K562 (cell line): ENCODE data around the gene RPS6KA4. TPM values are rescaled to one million over a fixed set of nuclear protein-coding genes. Genes with fewer than 3 reads are reported as not detected.

Experiments used
- C11orf30 ChIP-seq: fragments of 450-650 bp; IDR thresholded peaks from 2 replicates; pipeline ENCODE4 v1.6.1; 2016; ENCODE audit warnings: low read depth, mild to moderate bottlenecking
- CBX8 ChIP-seq: fragments of 200-600 bp; sonication (generic); IDR thresholded peaks from 2 replicates; pipeline ENCODE4 v1.6.1; 2012; ENCODE audit warnings: borderline replicate concordance, mixed run types, low read depth, mild to moderate bottlenecking, moderate library complexity, mixed read lengths, low read length, control low read depth, inconsistent platforms; ENCODE audit not compliant: poor library complexity, severe bottlenecking; ENCODE audit errors: extremely low read depth
- DMBX1 ChIP-seq: fragments of 250-450 bp; sonication (Bioruptor Pico); IDR thresholded peaks from 2 replicates; pipeline ENCODE4 v1.8.0; 2022; ENCODE audit warnings: inconsistent platforms, mild to moderate bottlenecking, moderate library complexity, borderline replicate concordance
- EP300 ChIP-seq: IDR thresholded peaks from 2 replicates; pipeline ENCODE4 v1.6.1; 2012; ENCODE audit warnings: low read length, improper control_type of control experiment
- ESRRB ChIP-seq: fragments of 250-450 bp; sonication (Bioruptor Pico); IDR thresholded peaks from 2 replicates; pipeline ENCODE4 v1.5.0; 2020; ENCODE audit warnings: mild to moderate bottlenecking, moderate library complexity, borderline replicate concordance
- FOXJ2 ChIP-seq: fragments of 200-800 bp; sonication (Bioruptor generic); IDR thresholded peaks from 2 replicates; pipeline ENCODE4 v1.6.1; 2016; ENCODE audit warnings: missing genetic modification characterization, missing compliant biosample characterization
- HMG20A ChIP-seq: fragments of 450-650 bp; formaldehyde crosslinking; conservative IDR thresholded peaks from 2 replicates; pipeline ENCODE4 v1.4.0; 2020; ENCODE audit warnings: mild to moderate bottlenecking, mixed read lengths
- ID3 ChIP-seq, 2 experiments: fragments of 250-450 bp in 1 of 2; fragments of 450-650 bp in 1 of 2; sonication (Bioruptor Pico) in 1 of 2; IDR thresholded peaks; 2 replicates each; pipeline versions ENCODE4 v1.6.1 to v1.8.0; 2016 to 2021; ENCODE audit warnings: mild to moderate bottlenecking in 2 of 2, moderate library complexity in 2 of 2, missing compliant biosample characterization in 1 of 2, missing genetic modification characterization in 1 of 2
- MAZ ChIP-seq, 2 experiments: fragments of 450-650 bp in 1 of 2; sonication (generic) in 1 of 2; formaldehyde crosslinking; IDR thresholded peaks in 1 of 2; conservative IDR thresholded peaks in 1 of 2; 2 replicates each; pipeline versions ENCODE4 v1.4.0 to v1.5.0; 2020; ENCODE audit warnings: mild to moderate bottlenecking in 1 of 2, missing genetic modification reagents in 1 of 2
- MEIS2 ChIP-seq: fragments of 450-650 bp; IDR thresholded peaks from 2 replicates; pipeline ENCODE4 v1.6.1; 2014; ENCODE audit warnings: mild to moderate bottlenecking; ENCODE audit not compliant: partially characterized antibody
- PTBP1 ChIP-seq: fragments of 200-400 bp; formaldehyde crosslinking; IDR thresholded peaks from 2 replicates; pipeline ENCODE4 v1.6.1; 2017; ENCODE audit warnings: low read depth, low read length
- SMARCA4 ChIP-seq: fragments of 450-650 bp; IDR thresholded peaks from 2 replicates; pipeline ENCODE4 v1.6.1; 2016
- TCF3 ChIP-seq: sonication (generic); formaldehyde crosslinking; IDR thresholded peaks from 2 replicates; pipeline ENCODE4 v1.4.0; 2020; ENCODE audit warnings: mild to moderate bottlenecking, missing genetic modification reagents
- ZBTB43 ChIP-seq: sonication (generic); formaldehyde crosslinking; IDR thresholded peaks from 2 replicates; pipeline ENCODE4 v1.8.0; 2023; ENCODE audit warnings: mild to moderate bottlenecking, missing genetic modification reagents
- ZNF280A ChIP-seq: fragments of 450-650 bp; IDR thresholded peaks from 2 replicates; pipeline ENCODE4 v1.6.1; 2018; ENCODE audit warnings: mild to moderate bottlenecking, low read depth; ENCODE audit not compliant: partially characterized antibody
- ZNF79 ChIP-seq: fragments of 250-450 bp; sonication (Bioruptor Pico); IDR thresholded peaks from 2 replicates; pipeline ENCODE4 v1.4.0; 2020; ENCODE audit warnings: low read depth, mild to moderate bottlenecking, moderate library complexity
- polyA plus RNA-seq, 8 experiments: library from polyadenylated mRNA; depleted of rRNA in 4 of 8; stranded (reverse) in 5 of 8; unstranded in 3 of 8; fragments of >200 nt; fragmentation: Nextera tagmentation in 2 of 8; fragmentation: Illumina TruSeq in 1 of 8; extraction: Ambion mirVana in 2 of 8; extraction: Trizol in 1 of 8; gene quantifications; 2 replicates each; pipeline versions ENCODE4 v1.2.1 to v1.2.3, GENCODE V29; 2011 to 2014; ENCODE audit warnings: inconsistent platforms in 1 of 8, missing spikeins in 1 of 8
- total RNA-seq, 7 experiments: library from RNA; depleted of rRNA in 6 of 7; stranded (reverse); fragments of >200 nt in 6 of 7; fragmentation: Illumina TruSeq in 2 of 7; extraction: Trizol in 2 of 7; gene quantifications; 2 replicates each; pipeline versions ENCODE4 v1.2.1 to v1.2.3, GENCODE V29; 2011 to 2021; ENCODE audit warnings: low replicate concordance in 1 of 7
- TF ChIP-seq, protein P1 (sequence below): sonication (generic); formaldehyde crosslinking; IDR thresholded peaks from 2 replicates; pipeline ENCODE4 v1.8.0; 2023; ENCODE audit warnings: mild to moderate bottlenecking, missing genetic modification reagents
- TF ChIP-seq, protein P2 (sequence below), 2 experiments: fragments of 450-650 bp in 1 of 2; sonication (generic) in 1 of 2; formaldehyde crosslinking in 1 of 2; IDR thresholded peaks in 1 of 2; conservative IDR thresholded peaks in 1 of 2; 2 replicates each; pipeline versions ENCODE4 v1.6.1 to v1.8.1; 2016 to 2023; ENCODE audit warnings: mild to moderate bottlenecking in 2 of 2, moderate library complexity in 2 of 2, inconsistent platforms in 1 of 2, missing genetic modification reagents in 1 of 2

RPS6KA4 gene
- total and polyA plus RNA-seq, 9 of the 15 experiments (the other 6 are each of a cell fraction or from before 2014, with no cell fraction given), result 0.15 to 23.8 (median 9.8) TPM

DNA sequence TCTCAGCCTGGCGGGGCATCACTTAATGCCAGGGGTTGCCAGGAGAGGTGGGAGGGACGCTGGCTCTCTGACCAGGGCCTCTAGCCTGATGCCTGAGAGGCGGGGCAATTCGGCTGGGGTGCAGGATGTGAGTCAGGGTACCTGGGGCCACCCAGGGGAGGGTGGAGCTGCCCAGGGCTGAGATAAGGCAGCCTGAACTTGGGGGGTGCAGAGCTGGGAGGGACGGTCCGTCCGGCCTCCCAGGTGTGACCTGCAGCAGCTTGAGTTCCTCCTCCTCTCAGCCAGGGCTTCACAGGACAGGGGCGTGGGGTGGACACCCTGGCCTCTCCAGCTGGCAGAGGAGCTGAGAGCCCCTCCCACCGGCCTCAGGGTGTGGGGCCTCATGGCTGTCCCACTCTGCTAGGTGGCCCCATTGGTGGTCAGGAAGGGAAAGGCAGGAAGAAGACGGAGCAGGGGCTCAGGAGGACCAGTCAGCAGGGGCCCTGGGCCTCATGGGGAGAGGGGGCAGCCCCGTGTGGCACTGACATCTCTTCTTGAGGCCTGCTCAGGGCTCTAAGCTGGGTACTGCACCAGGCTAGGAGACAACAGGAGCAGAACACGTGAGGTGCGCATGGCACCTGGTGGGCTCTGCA is 942 bp upstream of the RPS6KA4 start (continued):
- TF ChIP-seq ZNF280A (no peak), PTBP1 (no peak), MEIS2 (no peak), TCF3 (no peak; the same call in 1 of the 2 replicates), DMBX1 (CRISPR knock-in tag) (no peak), ZBTB43 (no peak), ESRRB (CRISPR knock-in tag) (no peak), C11orf30 (no peak), SMARCA4 (peak; percentile 54), CBX8 (no peak), ID3 (CRISPR knock-in tag; IDR thresholded peaks at IDR 0.05) (no peak), ID3 (tag; IDR thresholded peaks at IDR 0.05) (no peak), FOXJ2 (tag) (no peak), EP300 (peak; percentile 30; the same call in 1 of the 2 replicates), HMG20A (CRISPR knock-in tag) (no peak), MAZ (CRISPR knock-in tag; conservative IDR thresholded peaks at IDR 0.05 in 1 of 2, IDR thresholded peaks at IDR 0.05 in 1 of 2) (peak; percentile 13 to 81; a peak in 2 of 4 replicates), ZNF79 (CRISPR knock-in tag) (no peak)
- TF ChIP-seq, protein P1, sequence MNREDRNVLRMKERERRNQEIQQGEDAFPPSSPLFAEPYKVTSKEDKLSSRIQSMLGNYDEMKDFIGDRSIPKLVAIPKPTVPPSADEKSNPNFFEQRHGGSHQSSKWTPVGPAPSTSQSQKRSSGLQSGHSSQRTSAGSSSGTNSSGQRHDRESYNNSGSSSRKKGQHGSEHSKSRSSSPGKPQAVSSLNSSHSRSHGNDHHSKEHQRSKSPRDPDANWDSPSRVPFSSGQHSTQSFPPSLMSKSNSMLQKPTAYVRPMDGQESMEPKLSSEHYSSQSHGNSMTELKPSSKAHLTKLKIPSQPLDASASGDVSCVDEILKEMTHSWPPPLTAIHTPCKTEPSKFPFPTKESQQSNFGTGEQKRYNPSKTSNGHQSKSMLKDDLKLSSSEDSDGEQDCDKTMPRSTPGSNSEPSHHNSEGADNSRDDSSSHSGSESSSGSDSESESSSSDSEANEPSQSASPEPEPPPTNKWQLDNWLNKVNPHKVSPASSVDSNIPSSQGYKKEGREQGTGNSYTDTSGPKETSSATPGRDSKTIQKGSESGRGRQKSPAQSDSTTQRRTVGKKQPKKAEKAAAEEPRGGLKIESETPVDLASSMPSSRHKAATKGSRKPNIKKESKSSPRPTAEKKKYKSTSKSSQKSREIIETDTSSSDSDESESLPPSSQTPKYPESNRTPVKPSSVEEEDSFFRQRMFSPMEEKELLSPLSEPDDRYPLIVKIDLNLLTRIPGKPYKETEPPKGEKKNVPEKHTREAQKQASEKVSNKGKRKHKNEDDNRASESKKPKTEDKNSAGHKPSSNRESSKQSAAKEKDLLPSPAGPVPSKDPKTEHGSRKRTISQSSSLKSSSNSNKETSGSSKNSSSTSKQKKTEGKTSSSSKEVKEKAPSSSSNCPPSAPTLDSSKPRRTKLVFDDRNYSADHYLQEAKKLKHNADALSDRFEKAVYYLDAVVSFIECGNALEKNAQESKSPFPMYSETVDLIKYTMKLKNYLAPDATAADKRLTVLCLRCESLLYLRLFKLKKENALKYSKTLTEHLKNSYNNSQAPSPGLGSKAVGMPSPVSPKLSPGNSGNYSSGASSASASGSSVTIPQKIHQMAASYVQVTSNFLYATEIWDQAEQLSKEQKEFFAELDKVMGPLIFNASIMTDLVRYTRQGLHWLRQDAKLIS (CRISPR knock-in tag), result no peak
- TF ChIP-seq, protein P2, sequence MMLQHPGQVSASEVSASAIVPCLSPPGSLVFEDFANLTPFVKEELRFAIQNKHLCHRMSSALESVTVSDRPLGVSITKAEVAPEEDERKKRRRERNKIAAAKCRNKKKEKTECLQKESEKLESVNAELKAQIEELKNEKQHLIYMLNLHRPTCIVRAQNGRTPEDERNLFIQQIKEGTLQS (IDR thresholded peaks at IDR 0.05), result 0 out of 2 replicates have a peak, but pooled peaks have one; percentile 17
- TF ChIP-seq, protein P2 (CRISPR knock-in tag; conservative IDR thresholded peaks at IDR 0.05), result no peak
